NCI-H2107 treated with DMSO at 0.1 percent for 48 hours (cell line): ENCODE results near the gene GRIN1.

ENCODE experiments used
- DNase-seq: peaks from one replicate; lab custom pipeline; 2025; ENCODE audit not compliant: unreplicated experiment; lab: John Stamatoyannopoulos, UW

The GRIN1 gene

GRCh38 chr9:137138722-137139467 lies at the start of gene GRIN1:
GRIN1 (plus strand) TSS chr9:137139154; CDS start chr9:137139487, 333 bp downstream.
- DNase-seq, result no peak

GRCh38 chr9:137089232-137089947 lies 49.6 kb upstream of the GRIN1 start:
- DNase-seq, result no peak

- peak; percentile 66 for DNase-seq
Observed at GRCh38 chr9:137095664-137096517, 43.1 kb upstream of the GRIN1 start.

- no peak for DNase-seq
Observed at GRCh38 chr9:137096785-137097546, 42.0 kb upstream of the GRIN1 start.

GRCh38 chr9:137097761-137098462 lies 41.0 kb upstream of the GRIN1 start:
- DNase-seq, result no peak

GRCh38 chr9:137099231-137099630 lies 39.7 kb upstream of the GRIN1 start:
- DNase-seq, result no peak

- DNase-seq, result no peak
Observed at GRCh38 chr9:137103206-137103999, 35.6 kb upstream of the GRIN1 start.

- DNase-seq, result no peak
Observed at GRCh38 chr9:137105814-137106661, 32.9 kb upstream of the GRIN1 start.

- DNase-seq, result no peak
Observed at GRCh38 chr9:137106662-137107250, 32.2 kb upstream of the GRIN1 start.

- DNase-seq, result no peak
Observed at GRCh38 chr9:137107312-137107921, 31.5 kb upstream of the GRIN1 start.

- DNase-seq, result no peak
Observed at GRCh38 chr9:137107982-137108381, 31.0 kb upstream of the GRIN1 start.

GRCh38 chr9:137108608-137109249 lies 30.2 kb upstream of the GRIN1 start:
- DNase-seq, result no peak

- no peak for DNase-seq
Observed at GRCh38 chr9:137109250-137110146, 29.5 kb upstream of the GRIN1 start.

GRCh38 chr9:137110147-137110910 lies 28.6 kb upstream of the GRIN1 start:
- no peak for DNase-seq
